WTC11 (cell line): ENCODE results near the gene RETREG2. TPM values are rescaled to one million over a fixed set of nuclear protein-coding genes. Genes with fewer than 3 reads are reported as not detected.

ENCODE experiments used
- ATAC-seq: fragments of 200-7000 bp; cut with Tn5 transposase; 2 replicates; pipeline ENCODE4 v1.10.0; 2021; ENCODE audit warnings: mild to moderate bottlenecking, moderate library complexity
- CTCF ChIA-PET: fragments of 300-600 bp; sonication (Branson Sonifier 250); formaldehyde crosslinking; loops from one replicate; lab custom pipeline; 2021; ENCODE audit warnings: antibody characterized with exemption; lab: Charles Lee
- POLR2A ChIA-PET: fragments of 350-600 bp; sonication (Branson Sonifier 250); formaldehyde crosslinking; loops from one replicate; lab custom pipeline; 2021; ENCODE audit warnings: antibody characterized with exemption; lab: Charles Lee
- DNase-seq: peaks from one replicate; pipeline ENCODE4 v3.0.0; 2021; ENCODE audit warnings: low spot score
- H3K27ac Mint-ChIP-seq: 2 replicates; pipeline ENCODE4 v1.8.0; 2021; ENCODE audit warnings: mixed read lengths
- H3K27me3 Mint-ChIP-seq: 2 replicates; pipeline ENCODE4 v1.8.0; 2021; ENCODE audit warnings: low read depth, mild to moderate bottlenecking, moderate library complexity, mixed read lengths
- H3K36me3 Mint-ChIP-seq: 2 replicates; pipeline ENCODE4 v1.8.0; 2021; ENCODE audit warnings: mixed read lengths
- H3K4me1 Mint-ChIP-seq: 2 replicates; pipeline ENCODE4 v1.8.0; 2022; ENCODE audit warnings: mixed read lengths
- H3K4me3 Mint-ChIP-seq: 2 replicates; pipeline ENCODE4 v1.8.0; 2021; ENCODE audit warnings: mild to moderate bottlenecking, moderate library complexity, mixed read lengths
- H3K9me3 Mint-ChIP-seq: 2 replicates; pipeline ENCODE4 v1.8.0; 2021; ENCODE audit warnings: mixed read lengths
- ARID4B ChIP-seq: sonication (generic); formaldehyde crosslinking; IDR thresholded peaks from 2 replicates; pipeline ENCODE4 v1.8.0; 2023; ENCODE audit warnings: missing genetic modification reagents, mild to moderate bottlenecking, borderline replicate concordance
- CREB1 ChIP-seq: sonication (generic); formaldehyde crosslinking; IDR thresholded peaks from 2 replicates; pipeline ENCODE4 v1.8.0; 2023; ENCODE audit warnings: mild to moderate bottlenecking, missing genetic modification reagents
- EMX1 ChIP-seq: fragments of 250-450 bp; sonication (Bioruptor Pico); IDR thresholded peaks from 2 replicates; pipeline ENCODE4 v1.8.0; 2021; ENCODE audit warnings: mild to moderate bottlenecking
- ERG ChIP-seq: fragments of 250-450 bp; sonication (Bioruptor Pico); IDR thresholded peaks from 2 replicates; pipeline ENCODE4 v1.8.0; 2021; ENCODE audit warnings: mild to moderate bottlenecking
- GTF2I ChIP-seq: fragments of 250-450 bp; sonication (Bioruptor Pico); conservative IDR thresholded peaks from 2 replicates; pipeline ENCODE4 v1.4.0; 2021; ENCODE audit warnings: mild to moderate bottlenecking
- IRF2 ChIP-seq: sonication (generic); formaldehyde crosslinking; IDR thresholded peaks from 2 replicates; pipeline ENCODE4 v1.8.0; 2022; ENCODE audit warnings: low read depth, missing genetic modification reagents, borderline replicate concordance
- OVOL2 ChIP-seq: fragments of 250-450 bp; sonication (Bioruptor Pico); IDR thresholded peaks from 2 replicates; pipeline ENCODE4 v1.9.0; 2021; ENCODE audit warnings: mild to moderate bottlenecking, borderline replicate concordance
- PRRX2 ChIP-seq: fragments of 250-450 bp; sonication (Bioruptor Pico); IDR thresholded peaks from 2 replicates; pipeline ENCODE4 v1.8.0; 2021; ENCODE audit warnings: mild to moderate bottlenecking
- SMAD3 ChIP-seq: sonication (generic); formaldehyde crosslinking; IDR thresholded peaks from 2 replicates; pipeline ENCODE4 v1.8.0; 2022; ENCODE audit warnings: missing genetic modification reagents, mild to moderate bottlenecking, borderline replicate concordance
- SMAD4 ChIP-seq: sonication (generic); formaldehyde crosslinking; IDR thresholded peaks from 2 replicates; pipeline ENCODE4 v1.8.0; 2022; ENCODE audit warnings: mild to moderate bottlenecking, missing genetic modification reagents
- TP53 ChIP-seq: sonication (generic); formaldehyde crosslinking; IDR thresholded peaks from 2 replicates; pipeline ENCODE4 v1.8.1; 2023; ENCODE audit warnings: mild to moderate bottlenecking, missing genetic modification reagents
- ZBTB43 ChIP-seq: sonication (generic); formaldehyde crosslinking; IDR thresholded peaks from 2 replicates; pipeline ENCODE4 v1.8.1; 2023; ENCODE audit warnings: mild to moderate bottlenecking, missing genetic modification reagents
- ZMAT4 ChIP-seq: fragments of 250-450 bp; sonication (Bioruptor Pico); IDR thresholded peaks from 2 replicates; pipeline ENCODE4 v1.9.0; 2021; ENCODE audit warnings: mild to moderate bottlenecking
- ZNF232 ChIP-seq: sonication (generic); formaldehyde crosslinking; IDR thresholded peaks from 2 replicates; pipeline ENCODE4 v1.8.0; 2022; ENCODE audit warnings: mild to moderate bottlenecking, missing genetic modification reagents
- ZNF281 ChIP-seq: sonication (generic); formaldehyde crosslinking; IDR thresholded peaks from 2 replicates; pipeline ENCODE4 v1.8.0; 2023; ENCODE audit warnings: mild to moderate bottlenecking, missing genetic modification reagents
- ZNF396 ChIP-seq: fragments of 250-450 bp; sonication (Bioruptor Pico); IDR thresholded peaks from 2 replicates; pipeline ENCODE4 v1.8.0; 2021; ENCODE audit warnings: mild to moderate bottlenecking, moderate library complexity, borderline replicate concordance
- ZNF425 ChIP-seq: fragments of 250-450 bp; sonication (Bioruptor Pico); conservative IDR thresholded peaks from 2 replicates; pipeline ENCODE4 v1.9.0; 2021; ENCODE audit warnings: mild to moderate bottlenecking
- total RNA-seq: library from RNA; stranded (reverse); gene quantifications from 3 replicates; pipeline ENCODE4 v1.2.3, GENCODE V29; 2021

RETREG2 gene
- total RNA-seq, 1 experiment from 2014 or later, result 60.2 TPM

- Mint-ChIP-seq H3K4me3 (no peak overlapping the region), H3K4me1 (peaks cover 25% of the 10 kb centered on the region), H3K27ac (no peak overlapping the region; the same call in 1 of the 2 replicates), H3K27me3 (no peaks in the 10 kb centered on the region), H3K9me3 (no peaks in the 10 kb centered on the region)
- DNase-seq, result peak; percentile 27
- ATAC-seq, result peak; percentile 10
- POLR2A ChIA-PET, result interaction anchor here (0.7 kb wide), 1 partner anchor 79 kb away, joined by 3 read pairs; no protein-coding TSS in a partner anchor
- TF ChIP-seq ZBTB43 (CRISPR knock-in tag) (no peak), SMAD4 (no peak), CREB1 (CRISPR knock-in tag) (no peak)
- TF ChIP-seq, all 79 proteins: peak for 0
- peaks cover 43% of the 10 kb centered on the region for H3K36me3 Mint-ChIP-seq
- CTCF ChIA-PET, result interaction anchor here (0.9 to 1.4 kb wide), 4 partner anchors 79 to 314 kb away, joined by 3 to 4 read pairs (median 3); no protein-coding TSS in a partner anchor
Observed at GRCh38 chr2:219215871-219216534, 37.9 kb downstream of the RETREG2 start.

- ATAC-seq, result no peak
- H3K4me3 Mint-ChIP-seq, result peak overlapping the region; percentile 51
- H3K9me3 Mint-ChIP-seq, result no peaks in the 10 kb centered on the region
- no peak for TF ChIP-seq SMAD3 (CRISPR knock-in tag)
- no peak for TF ChIP-seq EMX1 (CRISPR knock-in tag)
- TF ChIP-seq PRRX2 (CRISPR knock-in tag), result no peak
- TF ChIP-seq, all 79 proteins: peak for 0
- DNase-seq, result no peak
- POLR2A ChIA-PET, result interaction anchor here (0.7 kb wide), 1 partner anchor 78 kb away, joined by 3 read pairs; no protein-coding TSS in a partner anchor
- Mint-ChIP-seq H3K27ac (peak overlapping the region; percentile 79), H3K27me3 (no peaks in the 10 kb centered on the region), H3K36me3 (peaks cover 41% of the 10 kb centered on the region), H3K4me1 (peaks cover 25% of the 10 kb centered on the region)
- CTCF ChIA-PET, result interaction anchor here (0.5 to 1.4 kb wide), 5 partner anchors 79 to 313 kb away, joined by 3 to 4 read pairs (median 3); no protein-coding TSS in a partner anchor
Observed at GRCh38 chr2:219216535-219216915, 38.5 kb downstream of the RETREG2 start.

- H3K4me3 Mint-ChIP-seq, result peak overlapping the region; percentile 85
- ChIA-PET POLR2A (interaction anchor here (0.6 to 3.0 kb wide), 10 partner anchors 12 to 169 kb away, joined by 3 to 21 read pairs (median 8); partner anchors contain the start of genes ANKZF1, ATG9A, DNAJB2 and DNPEP), CTCF (interaction anchor here (0.7 to 2.8 kb wide), 12 partner anchors 11 to 309 kb away, joined by 3 to 24 read pairs (median 4); partner anchors contain the start of genes ANKZF1, ATG9A, DNPEP and TUBA4B)
- H3K27ac Mint-ChIP-seq, result peak overlapping the region; percentile 70
- ATAC-seq (peak; percentile 71), DNase-seq (peak; percentile 74)
- no peaks in the 10 kb centered on the region for H3K27me3 Mint-ChIP-seq
- H3K36me3 Mint-ChIP-seq, result peaks cover 36% of the 10 kb centered on the region
- H3K4me1 Mint-ChIP-seq, result peaks cover 25% of the 10 kb centered on the region
- H3K9me3 Mint-ChIP-seq, result no peaks in the 10 kb centered on the region
- no peak for TF ChIP-seq CREB1 (CRISPR knock-in tag)
- no peak for TF ChIP-seq IRF2 (CRISPR knock-in tag)
- no peak for TF ChIP-seq ZMAT4
- TF ChIP-seq ZNF396, result no peak
- no peak for TF ChIP-seq ERG (CRISPR knock-in tag)
- no peak for TF ChIP-seq OVOL2
- TF ChIP-seq TP53 (CRISPR knock-in tag), result no peak
- TF ChIP-seq ZNF232 (CRISPR knock-in tag), result 0 out of 2 replicates have a peak, but pooled peaks have one; percentile 10
- no peak; the same call in 1 of the 2 replicates for TF ChIP-seq ZNF281 (CRISPR knock-in tag)
- TF ChIP-seq ZNF425, result no peak
- TF ChIP-seq PRRX2 (CRISPR knock-in tag), result no peak
- TF ChIP-seq ARID4B (CRISPR knock-in tag), result no peak; the same call in 1 of the 2 replicates
- no peak for TF ChIP-seq GTF2I (CRISPR knock-in tag)
Observed at GRCh38 chr2:219218217-219218731, 40.2 kb downstream of the RETREG2 start.
